ENCODE results near the gene HARBI1. TPM values are rescaled to one million over a fixed set of nuclear protein-coding genes. Genes with fewer than 3 reads are reported as not detected.

HARBI1 gene, protein sequence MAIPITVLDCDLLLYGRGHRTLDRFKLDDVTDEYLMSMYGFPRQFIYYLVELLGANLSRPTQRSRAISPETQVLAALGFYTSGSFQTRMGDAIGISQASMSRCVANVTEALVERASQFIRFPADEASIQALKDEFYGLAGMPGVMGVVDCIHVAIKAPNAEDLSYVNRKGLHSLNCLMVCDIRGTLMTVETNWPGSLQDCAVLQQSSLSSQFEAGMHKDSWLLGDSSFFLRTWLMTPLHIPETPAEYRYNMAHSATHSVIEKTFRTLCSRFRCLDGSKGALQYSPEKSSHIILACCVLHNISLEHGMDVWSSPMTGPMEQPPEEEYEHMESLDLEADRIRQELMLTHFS
- 4.2 and 5.3 TPM in 2 replicates for total RNA-seq

DNA sequence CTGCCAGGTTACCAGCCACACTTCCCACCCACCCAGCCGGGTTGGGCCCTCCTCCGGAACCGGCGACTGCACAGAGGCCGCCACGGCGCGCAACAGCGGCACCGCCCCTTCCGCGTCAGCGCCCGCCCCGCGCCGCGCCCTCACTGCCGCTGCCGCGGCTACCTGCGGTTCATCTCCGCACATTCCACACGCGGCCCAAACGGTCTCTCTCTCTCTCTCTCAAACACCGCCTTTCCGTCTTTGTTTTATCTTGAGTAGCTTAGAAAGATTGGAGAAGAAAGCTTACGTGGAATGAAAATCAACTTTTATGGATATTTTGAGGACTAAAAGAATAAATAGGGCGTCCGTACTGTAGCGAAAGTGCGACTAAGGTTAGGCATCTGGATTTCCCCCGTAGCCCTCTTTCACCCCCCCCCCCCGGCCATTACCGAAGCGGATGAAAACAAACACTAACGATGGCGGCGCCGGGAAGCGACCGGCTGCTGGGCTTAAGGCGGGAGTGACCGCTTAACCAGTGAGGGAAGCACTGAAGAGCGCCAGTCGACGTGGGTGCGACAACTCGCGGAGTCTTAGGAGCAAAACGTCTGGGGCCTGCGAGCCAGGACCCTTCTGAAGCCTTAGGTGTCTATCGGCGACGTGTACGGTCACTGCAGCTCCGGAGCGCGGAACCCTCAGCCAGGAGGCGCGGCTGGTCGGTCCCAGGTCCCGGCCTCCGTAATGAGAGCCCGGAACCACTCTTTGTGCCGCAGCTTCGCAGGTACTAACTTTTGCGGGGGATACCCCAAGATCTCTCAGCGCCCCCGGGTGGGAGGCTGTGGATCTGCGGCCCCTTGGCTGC, at the start of gene HARBI1, which contains the start of gene ATG13:
TSS of gene HARBI1 (minus strand) at position 94 of the 838 bp plus-strand sequence. CDS start 990 bp downstream, outside the sequence.
TSS of gene ATG13 (plus strand) at position 420 of the 838 bp plus-strand sequence. CDS start 26,739 bp downstream, outside the sequence.

DNA sequence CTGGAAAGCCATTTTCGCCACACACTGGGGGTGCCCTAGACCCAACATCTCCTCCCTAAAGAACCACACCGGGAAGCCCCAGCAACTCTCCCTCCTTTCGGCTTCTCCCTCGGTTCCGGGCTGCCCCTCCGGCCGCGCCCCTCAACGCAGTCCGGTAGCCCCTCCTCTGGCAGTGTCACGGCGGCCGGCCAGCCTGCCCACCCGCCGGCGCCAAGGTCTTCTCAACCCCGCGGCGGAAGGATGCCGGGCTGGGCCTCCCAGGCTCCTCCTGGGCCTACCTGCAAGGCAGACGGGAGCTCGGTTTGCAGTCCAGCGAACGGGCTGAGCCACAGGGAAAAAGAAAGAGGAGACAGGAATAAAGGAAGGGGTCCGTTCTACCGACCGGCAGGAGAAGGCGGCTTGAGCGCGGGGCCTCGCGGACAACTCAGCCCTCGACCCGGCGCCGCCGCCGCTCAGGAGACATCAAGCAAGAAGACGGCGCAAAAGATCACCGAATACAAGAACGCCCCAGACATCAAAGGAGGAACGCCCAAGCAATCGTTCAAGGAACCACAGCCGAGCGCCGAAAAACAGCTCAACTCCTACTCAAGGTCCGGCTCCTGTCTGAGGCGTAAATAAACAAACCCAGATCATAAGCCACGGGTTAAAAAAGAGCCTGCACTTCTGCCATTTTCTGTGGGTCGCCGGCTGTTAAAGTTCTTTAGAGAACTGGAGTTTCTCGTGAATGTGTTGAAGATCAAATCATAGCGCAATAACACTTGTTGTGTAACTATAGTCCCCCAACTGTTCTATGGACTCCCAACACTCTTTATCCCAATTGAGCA, 23.3 kb downstream of the HARBI1 start, which contains the start of gene AMBRA1:
TSS of gene AMBRA1 (minus strand) at position 474 of the 824 bp plus-strand sequence. CDS start 45,643 bp downstream, outside the sequence.

Other genes with a start within 250 kb of the HARBI1 start
- gene MDK, start 235.6 kb downstream of the HARBI1 start, total RNA-seq, result 57.8 and 84.6 TPM in 2 replicates
- gene CHRM4, start 225.5 kb downstream of the HARBI1 start, total RNA-seq, result not detected in 2 replicates
- 27.5 and 31.7 TPM in 2 replicates for gene AMBRA1, start 23.2 kb downstream of the HARBI1 start, total RNA-seq
- 47.1 and 50.6 TPM in 2 replicates for gene ATG13, start 326 bp upstream of the HARBI1 start, total RNA-seq
- gene ARHGAP1, start 83.4 kb upstream of the HARBI1 start, total RNA-seq, result 36.3 and 40.6 TPM in 2 replicates
- gene ZNF408, start 83.8 kb upstream of the HARBI1 start, total RNA-seq, result 11.9 and 17.0 TPM in 2 replicates
- not detected in 2 replicates for gene F2, start 102.0 kb upstream of the HARBI1 start, total RNA-seq
- gene CKAP5, start 229.1 kb upstream of the HARBI1 start, total RNA-seq, result 61.4 and 72.6 TPM in 2 replicates

All from vein endothelial cell (primary cell).